ENCODE data around the gene ERFE.

The ERFE gene

DNA sequence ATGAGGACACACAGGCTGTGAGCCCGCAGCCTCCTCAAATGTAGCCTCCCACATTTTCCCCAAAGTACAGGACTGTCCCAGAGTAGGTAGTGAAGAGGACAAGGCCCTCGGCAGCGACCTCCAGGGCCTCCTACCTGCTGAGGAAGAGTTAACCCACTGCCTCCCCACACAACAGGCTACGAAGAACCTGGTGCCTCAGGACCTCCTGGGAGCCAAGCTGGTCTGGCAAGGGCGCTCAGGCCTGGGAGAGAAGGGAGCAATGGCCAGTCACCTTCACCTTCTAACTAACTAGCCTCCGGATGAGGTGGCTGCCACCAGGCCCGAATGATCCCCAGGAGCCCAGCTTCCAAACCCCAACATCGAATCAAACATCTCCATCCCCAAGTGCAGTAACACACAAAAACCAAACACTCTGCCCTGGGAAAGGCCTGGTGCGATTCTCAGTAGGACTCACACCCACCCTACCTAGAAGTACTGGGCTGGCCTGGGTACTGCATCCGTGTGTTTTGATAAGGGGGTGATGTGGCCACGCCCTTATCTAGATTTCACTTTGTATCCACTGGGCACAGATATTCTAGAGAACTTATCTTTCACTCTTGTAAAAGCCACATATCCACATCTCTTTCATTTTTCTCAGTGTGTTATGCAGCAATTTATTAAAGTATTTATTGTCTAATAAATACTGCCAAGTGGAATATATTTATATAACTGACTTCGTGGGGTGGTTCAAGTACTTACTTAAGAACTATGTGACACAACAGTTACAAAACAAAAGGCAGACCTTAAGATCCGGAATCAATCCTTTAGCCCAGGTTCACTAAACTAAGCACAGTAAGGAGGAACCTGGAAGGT, 9.7 kb downstream of the ERFE start:
- Histone ChIP-seq H3K9me3 (ENCODE audit: insufficient read depth, low read length) (no peaks in the 10 kb centered on the region), H3K27me3 (ENCODE audit: low read length) (no peaks in the 10 kb centered on the region), H3K36me3 (ENCODE audit: low read length) (no peaks in the 10 kb centered on the region; the same call in 1 of the 2 replicates), H3K9me2 (replicated peaks; ENCODE audit: insufficient read depth, low read length) (no peaks in the 10 kb centered on the region), H3F3A (ENCODE audit: insufficient read depth) (peaks cover 4% of the 10 kb centered on the region; the same call in 1 of the 2 replicates), H2AFZ (ENCODE audit: low read depth, low read length, severe bottlenecking) (no peak overlapping the region), H3K9ac (ENCODE audit: low read length) (no peak overlapping the region), H3K27ac (ENCODE audit: low read depth, low read length) (no peak overlapping the region), H3K4me2 (ENCODE audit: low read depth, low read length, poor library complexity, severe bottlenecking) (no peak overlapping the region), H4K20me1 (ENCODE audit: low read depth, low read length) (no peaks in the 10 kb centered on the region), H3K79me2 (ENCODE audit: insufficient read depth, low read length) (no peaks in the 10 kb centered on the region), H3K4me3 (ENCODE audit: insufficient read depth, low read length, poor library complexity, severe bottlenecking) (no peak overlapping the region)
- TF ChIP-seq EZH2phosphoT487 (conservative IDR thresholded peaks at IDR 0.05; ENCODE audit: low read length): no peak
- TF ChIP-seq, protein P1, sequence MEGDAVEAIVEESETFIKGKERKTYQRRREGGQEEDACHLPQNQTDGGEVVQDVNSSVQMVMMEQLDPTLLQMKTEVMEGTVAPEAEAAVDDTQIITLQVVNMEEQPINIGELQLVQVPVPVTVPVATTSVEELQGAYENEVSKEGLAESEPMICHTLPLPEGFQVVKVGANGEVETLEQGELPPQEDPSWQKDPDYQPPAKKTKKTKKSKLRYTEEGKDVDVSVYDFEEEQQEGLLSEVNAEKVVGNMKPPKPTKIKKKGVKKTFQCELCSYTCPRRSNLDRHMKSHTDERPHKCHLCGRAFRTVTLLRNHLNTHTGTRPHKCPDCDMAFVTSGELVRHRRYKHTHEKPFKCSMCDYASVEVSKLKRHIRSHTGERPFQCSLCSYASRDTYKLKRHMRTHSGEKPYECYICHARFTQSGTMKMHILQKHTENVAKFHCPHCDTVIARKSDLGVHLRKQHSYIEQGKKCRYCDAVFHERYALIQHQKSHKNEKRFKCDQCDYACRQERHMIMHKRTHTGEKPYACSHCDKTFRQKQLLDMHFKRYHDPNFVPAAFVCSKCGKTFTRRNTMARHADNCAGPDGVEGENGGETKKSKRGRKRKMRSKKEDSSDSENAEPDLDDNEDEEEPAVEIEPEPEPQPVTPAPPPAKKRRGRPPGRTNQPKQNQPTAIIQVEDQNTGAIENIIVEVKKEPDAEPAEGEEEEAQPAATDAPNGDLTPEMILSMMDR (IDR thresholded peaks at IDR 0.05; ENCODE audit: insufficient read depth, low read length, poor library complexity, severe bottlenecking): no peak

DNA sequence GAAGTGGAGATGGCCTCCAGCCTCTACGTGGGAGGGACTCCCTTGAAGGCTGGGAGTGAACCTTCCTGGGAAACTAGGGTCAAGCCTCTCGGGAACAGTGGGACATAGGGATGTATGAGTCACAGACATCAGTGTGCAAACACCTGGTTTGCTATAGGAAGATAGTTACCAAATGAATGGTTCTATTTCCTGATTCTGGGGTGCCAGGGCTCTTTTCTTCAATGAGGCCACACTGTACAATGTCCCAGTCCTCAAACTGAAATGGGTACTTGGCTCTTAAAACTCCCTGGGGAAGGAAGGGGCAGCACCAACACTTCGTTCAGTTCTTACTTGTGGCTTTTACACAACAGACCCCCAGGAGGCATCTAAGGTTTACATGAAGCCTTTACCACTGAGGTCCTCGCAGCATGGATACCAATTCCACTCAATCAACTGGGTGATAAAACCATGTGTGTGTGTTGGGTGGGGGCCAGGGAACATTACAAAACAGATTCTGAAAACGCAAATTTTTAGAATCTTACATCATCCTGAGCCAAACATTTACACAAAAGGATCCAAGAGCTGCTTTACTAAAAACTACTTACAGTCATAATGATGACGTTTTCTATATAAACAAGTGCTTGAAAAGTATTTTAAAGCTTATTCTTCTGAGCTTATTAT, 10.4 kb downstream of the ERFE start:
- no peaks in the 10 kb centered on the region for H3K9me3 ChIP-seq (ENCODE audit: insufficient read depth, low read length)
- H3K9me2 ChIP-seq (replicated peaks; ENCODE audit: insufficient read depth, low read length): no peaks in the 10 kb centered on the region
- H3K27me3 ChIP-seq (ENCODE audit: low read length): no peaks in the 10 kb centered on the region
- H3F3A ChIP-seq (ENCODE audit: insufficient read depth): peaks cover 4% of the 10 kb centered on the region; the same call in 1 of the 2 replicates
- no peaks in the 10 kb centered on the region for H3K79me2 ChIP-seq (ENCODE audit: insufficient read depth, low read length)
- H4K20me1 ChIP-seq (ENCODE audit: low read depth, low read length): no peaks in the 10 kb centered on the region
- H3K4me3 ChIP-seq (ENCODE audit: insufficient read depth, low read length, poor library complexity, severe bottlenecking): no peak overlapping the region
- no peak overlapping the region for H3K4me2 ChIP-seq (ENCODE audit: low read depth, low read length, poor library complexity, severe bottlenecking)
- H2AFZ ChIP-seq (ENCODE audit: low read depth, low read length, severe bottlenecking): no peak overlapping the region
- no peak overlapping the region for H3K9ac ChIP-seq (ENCODE audit: low read length)
- no peaks in the 10 kb centered on the region; the same call in 1 of the 2 replicates for H3K36me3 ChIP-seq (ENCODE audit: low read length)
- no peak overlapping the region for H3K27ac ChIP-seq (ENCODE audit: low read depth, low read length)
- TF ChIP-seq, protein P1 (IDR thresholded peaks at IDR 0.05; ENCODE audit: insufficient read depth, low read length, poor library complexity, severe bottlenecking): no peak
- TF ChIP-seq EZH2phosphoT487 (conservative IDR thresholded peaks at IDR 0.05; ENCODE audit: low read length): no peak

DNA sequence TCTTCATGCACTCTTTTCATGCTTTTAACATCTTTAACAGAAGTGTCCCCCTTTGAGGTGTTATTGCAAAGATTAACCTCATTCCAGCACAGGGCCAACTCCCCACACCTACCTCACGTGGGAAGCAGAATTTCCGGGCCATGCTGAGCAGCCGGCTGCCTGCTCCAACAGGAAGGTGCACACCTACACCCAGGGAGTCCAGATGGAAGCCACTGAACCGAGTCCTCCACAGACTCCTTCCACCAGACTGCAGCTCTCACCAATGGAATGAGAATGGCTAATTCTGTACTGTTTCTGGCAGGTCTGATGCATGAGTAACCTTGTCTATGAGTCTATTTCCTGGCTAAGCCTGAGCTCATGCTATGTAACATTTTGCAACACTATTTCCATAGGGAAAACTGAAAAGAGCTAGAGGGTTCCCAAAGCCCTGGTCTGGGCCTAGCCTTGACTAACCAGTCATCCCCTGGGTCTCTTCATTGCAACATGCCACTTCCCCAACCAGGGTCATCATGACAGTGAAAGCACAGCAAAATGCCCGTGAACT, 11.0 kb downstream of the ERFE start:
- no peaks in the 10 kb centered on the region for H3K9me2 ChIP-seq (replicated peaks; ENCODE audit: insufficient read depth, low read length)
- no peaks in the 10 kb centered on the region; the same call in 1 of the 2 replicates for H3K36me3 ChIP-seq (ENCODE audit: low read length)
- H3K9me3 ChIP-seq (ENCODE audit: insufficient read depth, low read length): no peaks in the 10 kb centered on the region
- TF ChIP-seq, protein P1 (IDR thresholded peaks at IDR 0.05; ENCODE audit: insufficient read depth, low read length, poor library complexity, severe bottlenecking): no peak
- no peak for TF ChIP-seq EZH2phosphoT487 (conservative IDR thresholded peaks at IDR 0.05; ENCODE audit: low read length)
- no peaks in the 10 kb centered on the region for H3K27me3 ChIP-seq (ENCODE audit: low read length)
- H3K79me2 ChIP-seq (ENCODE audit: insufficient read depth, low read length): no peaks in the 10 kb centered on the region
- H3K9ac ChIP-seq (ENCODE audit: low read length): no peak overlapping the region
- H3K4me3 ChIP-seq (ENCODE audit: insufficient read depth, low read length, poor library complexity, severe bottlenecking): no peak overlapping the region
- no peak overlapping the region for H2AFZ ChIP-seq (ENCODE audit: low read depth, low read length, severe bottlenecking)
- H3K27ac ChIP-seq (ENCODE audit: low read depth, low read length): no peak overlapping the region
- peaks cover 4% of the 10 kb centered on the region; the same call in 1 of the 2 replicates for H3F3A ChIP-seq (ENCODE audit: insufficient read depth)
- H4K20me1 ChIP-seq (ENCODE audit: low read depth, low read length): no peaks in the 10 kb centered on the region
- H3K4me2 ChIP-seq (ENCODE audit: low read depth, low read length, poor library complexity, severe bottlenecking): no peak overlapping the region
